CD8-positive, alpha-beta memory T cell (primary cell): ENCODE results near the gene RPL6. TPM values are rescaled to one million over a fixed set of nuclear protein-coding genes. Genes with fewer than 3 reads are reported as not detected.

Experiments used
- CTCF ChIA-PET: fragments of 350-600 bp; sonication (Branson Sonifier 250); formaldehyde crosslinking; loops from one replicate; lab custom pipeline; 2021; ENCODE audit warnings: antibody characterized with exemption; lab: Charles Lee
- POLR2A ChIA-PET: fragments of 350-600 bp; sonication (Branson Sonifier 250); formaldehyde crosslinking; loops from one replicate; lab custom pipeline; 2021; ENCODE audit warnings: antibody characterized with exemption; lab: Charles Lee
- DNase-seq, 5 donors: peaks; one replicate each; pipeline versions ENCODE4 v3.0.0 to v3.0.0-alpha.2; 2020 to 2022; ENCODE audit warnings: mixed read lengths in 1 of 5
- H3K27ac ChIP-seq: one replicate; pipeline ENCODE4 v1.7.0; 2013; ENCODE audit warnings: low read depth, mild to moderate bottlenecking, low read length, moderate library complexity
- H3K27me3 ChIP-seq: 2 replicates; pipeline ENCODE4 v1.7.0; 2013; ENCODE audit warnings: low read length, mild to moderate bottlenecking; ENCODE audit not compliant: insufficient read depth, poor library complexity, severe bottlenecking
- H3K36me3 ChIP-seq: 2 replicates; pipeline ENCODE4 v1.7.0; 2013; ENCODE audit warnings: mild to moderate bottlenecking, low read length, moderate library complexity; ENCODE audit not compliant: insufficient read depth
- H3K4me1 ChIP-seq: 2 replicates; pipeline ENCODE4 v1.7.0; 2013; ENCODE audit warnings: mild to moderate bottlenecking, low read length, moderate library complexity; ENCODE audit not compliant: insufficient read depth
- H3K4me3 ChIP-seq: 2 replicates; pipeline ENCODE4 v1.7.0; 2013; ENCODE audit warnings: mild to moderate bottlenecking, low read length
- H3K9me3 ChIP-seq: 2 replicates; pipeline ENCODE4 v1.7.0; 2013; ENCODE audit warnings: mild to moderate bottlenecking, low read length
- H3K27ac Mint-ChIP-seq, 8 donors: one replicate each; pipeline ENCODE4 v1.8.0; 2020 to 2021; ENCODE audit warnings: mixed read lengths in 8 of 8, mild to moderate bottlenecking in 6 of 8, inconsistent platforms in 3 of 8, moderate library complexity in 3 of 8
- H3K27me3 Mint-ChIP-seq, 2 donors: one replicate each; pipeline ENCODE4 v1.8.0; 2020 to 2021; ENCODE audit warnings: mixed read lengths in 2 of 2, mild to moderate bottlenecking in 1 of 2, moderate library complexity in 1 of 2
- H3K36me3 Mint-ChIP-seq, 3 donors: one replicate each; pipeline ENCODE4 v1.8.0; 2020 to 2021; ENCODE audit warnings: mixed read lengths in 3 of 3, inconsistent platforms in 1 of 3, mild to moderate bottlenecking in 1 of 3
- H3K4me1 Mint-ChIP-seq, 3 donors: one replicate each; pipeline ENCODE4 v1.8.0; 2020 to 2021; ENCODE audit warnings: mixed read lengths in 3 of 3, inconsistent platforms in 1 of 3, mild to moderate bottlenecking in 1 of 3
- H3K4me3 Mint-ChIP-seq, 7 donors: one replicate each; pipeline ENCODE4 v1.8.0; 2020 to 2021; ENCODE audit warnings: mixed read lengths in 7 of 7, mild to moderate bottlenecking in 6 of 7, moderate library complexity in 4 of 7, inconsistent platforms in 2 of 7
- H3K9me3 Mint-ChIP-seq, 5 donors: one replicate each; pipeline ENCODE4 v1.8.0; 2020 to 2022; ENCODE audit warnings: mixed read lengths in 5 of 5, mild to moderate bottlenecking in 3 of 5, moderate library complexity in 2 of 5, inconsistent platforms in 1 of 5
- polyA plus RNA-seq: library from polyadenylated mRNA; unstranded; fragments of 300-500 nt; fragmentation: Illumina TruSeq; gene quantifications from one replicate; pipeline ENCODE4 v1.2.3, GENCODE V29; 2021
- total RNA-seq, 2 experiments: library from RNA; stranded (reverse); gene quantifications; one replicate each; pipeline ENCODE4 v1.2.3, GENCODE V29; 2021

The RPL6 gene
- total and polyA plus RNA-seq, 3 experiments from 2014 or later: 609 to 2,019 (median 1,957) TPM

DNA sequence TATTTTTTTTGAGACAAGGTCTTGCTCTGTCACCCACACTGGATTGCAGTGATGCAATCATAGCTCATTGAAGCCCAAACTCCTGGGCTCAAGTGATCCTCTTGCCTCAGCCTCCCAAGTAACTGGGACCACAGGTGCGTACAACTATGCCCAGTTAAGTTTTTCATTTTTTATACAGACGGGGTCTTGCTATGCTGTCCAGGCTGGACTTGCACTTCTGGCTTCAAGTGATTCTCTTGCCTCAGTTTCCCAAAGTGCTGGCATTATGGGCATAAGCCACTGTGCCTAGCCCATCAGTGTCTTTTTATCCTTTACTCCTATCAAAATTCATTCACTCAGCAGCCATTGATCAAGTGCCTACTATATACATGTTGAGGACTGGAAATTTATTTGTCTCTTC, 18.4 kb upstream of the RPL6 start:
- Mint-ChIP-seq H3K4me3 (no peak overlapping the region), H3K27me3 (no peaks in the 10 kb centered on the region), H3K27ac (peak overlapping the region in 1 of 8 donors; percentile 36), H3K36me3 (peaks cover 0 to 19% (median 4%) of the 10 kb centered on the region in 3 donors), H3K9me3 (no peaks in the 10 kb centered on the region), H3K4me1 (peaks cover 38 to 62% (median 56%) of the 10 kb centered on the region in 3 donors)
- CTCF ChIA-PET: no interaction called here
- Histone ChIP-seq H3K4me1 (no peaks in the 10 kb centered on the region), H3K27ac (no peak overlapping the region), H3K4me3 (no peak overlapping the region), H3K36me3 (no peaks in the 10 kb centered on the region), H3K9me3 (no peaks in the 10 kb centered on the region), H3K27me3 (no peaks in the 10 kb centered on the region)
- POLR2A ChIA-PET: interaction anchor here (0.6 kb wide), 1 partner anchor 16 kb away, joined by 3 read pairs; no protein-coding TSS in a partner anchor
- no peak for DNase-seq

DNA sequence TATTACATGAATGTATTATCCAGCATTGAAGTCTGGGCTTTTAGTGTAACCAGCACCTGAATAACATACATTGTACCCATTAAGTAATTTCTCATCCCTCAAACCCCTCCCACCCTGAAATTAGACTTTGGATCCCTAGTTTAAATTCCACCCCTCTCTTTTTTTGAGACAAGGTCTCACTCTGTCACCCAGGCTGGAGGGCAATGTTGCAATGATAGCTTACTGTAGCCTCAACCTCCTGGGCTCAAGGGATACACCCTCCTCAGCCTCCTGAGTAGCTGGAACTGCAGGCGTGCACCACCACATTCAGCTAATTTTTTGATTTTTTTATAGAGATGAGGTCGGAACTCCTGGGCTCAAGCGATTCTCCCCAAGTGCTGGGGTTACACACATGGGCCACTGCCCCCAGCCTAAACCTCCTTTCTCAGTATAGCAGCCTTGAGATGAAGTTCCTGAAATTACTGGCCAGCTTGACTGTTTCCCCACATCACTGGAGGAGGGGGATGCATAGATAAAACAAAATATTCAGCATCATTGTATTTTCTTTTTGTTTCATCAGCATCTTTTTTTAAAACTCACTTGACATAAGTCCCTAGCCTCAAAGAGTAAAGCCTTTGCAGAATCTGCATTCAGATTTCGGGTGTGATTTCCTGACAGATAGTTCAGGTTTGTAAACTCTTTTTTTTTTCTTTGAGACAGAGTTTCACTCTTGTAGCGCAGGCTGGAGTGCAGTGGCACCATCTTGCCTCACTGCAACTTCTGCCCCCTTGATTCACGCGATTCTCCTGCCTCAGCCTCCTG, 16.4 kb upstream of the RPL6 start:
- no peak overlapping the region for H3K4me3 Mint-ChIP-seq
- Histone ChIP-seq H3K4me3 (no peak overlapping the region), H3K9me3 (no peaks in the 10 kb centered on the region), H3K27ac (no peak overlapping the region), H3K36me3 (no peaks in the 10 kb centered on the region), H3K4me1 (peaks cover 11% of the 10 kb centered on the region), H3K27me3 (no peaks in the 10 kb centered on the region)
- H3K9me3 Mint-ChIP-seq: no peaks in the 10 kb centered on the region
- H3K36me3 Mint-ChIP-seq: peaks cover 0 to 14% (median 3%) of the 10 kb centered on the region in 3 donors
- no peak for DNase-seq
- CTCF ChIA-PET: no interaction called here
- peak overlapping the region in 2 of 8 donors; percentile 61 to 87 for H3K27ac Mint-ChIP-seq
- peaks cover 43 to 67% (median 61%) of the 10 kb centered on the region in 3 donors for H3K4me1 Mint-ChIP-seq
- H3K27me3 Mint-ChIP-seq: no peaks in the 10 kb centered on the region
- POLR2A ChIA-PET: interaction anchor here (0.6 kb wide), 1 partner anchor 1623 kb away, joined by 3 read pairs; no protein-coding TSS in a partner anchor

DNA sequence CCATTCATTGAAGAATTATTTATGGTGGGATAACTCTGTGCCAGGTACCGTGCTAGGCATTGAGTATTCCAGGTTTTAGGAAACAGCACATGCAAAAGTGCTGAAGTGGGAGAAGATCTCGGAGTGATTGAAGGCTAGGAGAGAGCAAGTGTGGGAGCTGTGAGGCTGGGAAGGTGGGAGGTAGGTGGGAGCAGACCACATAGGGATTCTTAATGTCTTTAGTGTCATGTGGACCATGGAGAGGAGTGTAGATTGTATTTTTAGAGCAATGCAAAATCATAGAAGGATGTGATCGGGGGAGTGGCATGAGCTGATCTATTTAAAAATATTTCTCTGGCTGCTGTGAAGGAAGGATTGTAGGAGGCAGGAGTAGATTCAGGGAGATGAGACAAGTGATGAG, 14.7 kb upstream of the RPL6 start:
- H3K27ac Mint-ChIP-seq: peak overlapping the region in 4 of 8 donors; percentile 15 to 72 (median 30)
- DNase-seq: no peak
- no peaks in the 10 kb centered on the region for H3K9me3 Mint-ChIP-seq
- peak overlapping the region in 1 of 7 donors; percentile 1 for H3K4me3 Mint-ChIP-seq
- CTCF ChIA-PET: no interaction called here
- Histone ChIP-seq H3K9me3 (no peaks in the 10 kb centered on the region), H3K36me3 (no peaks in the 10 kb centered on the region), H3K4me1 (peaks cover 26% of the 10 kb centered on the region), H3K4me3 (no peak overlapping the region), H3K27me3 (no peaks in the 10 kb centered on the region), H3K27ac (no peak overlapping the region)
- H3K27me3 Mint-ChIP-seq: no peaks in the 10 kb centered on the region
- POLR2A ChIA-PET: no interaction called here
- peaks cover 0 to 16% (median 3%) of the 10 kb centered on the region in 3 donors for H3K36me3 Mint-ChIP-seq
- peaks cover 53 to 75% (median 70%) of the 10 kb centered on the region in 3 donors for H3K4me1 Mint-ChIP-seq

DNA sequence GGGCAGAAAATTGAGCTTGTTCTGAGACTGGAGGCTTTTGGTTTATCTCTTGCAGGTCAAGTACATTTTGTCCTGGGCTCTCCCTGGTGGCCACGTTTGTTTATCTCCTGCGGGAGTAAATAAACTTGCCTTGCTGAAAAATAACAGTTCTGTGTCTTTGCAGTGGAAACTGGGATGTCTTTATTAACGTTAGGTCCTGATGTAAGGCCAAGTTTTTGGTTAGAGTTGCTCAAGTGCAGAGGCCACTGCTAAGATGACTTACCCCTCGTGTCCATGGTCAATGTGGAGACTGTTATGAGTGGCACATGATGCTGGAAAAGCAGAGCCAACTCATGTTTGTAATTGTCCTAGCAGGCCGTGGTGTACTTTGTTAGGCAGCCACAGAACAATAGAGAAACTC, 13.1 kb upstream of the RPL6 start:
- POLR2A ChIA-PET: no interaction called here
- Mint-ChIP-seq H3K27ac (peak overlapping the region in 5 of 8 donors; percentile 8 to 64 (median 50)), H3K4me1 (peaks cover 52 to 73% (median 66%) of the 10 kb centered on the region in 3 donors), H3K4me3 (peak overlapping the region in 1 of 7 donors; percentile 24), H3K36me3 (peaks cover 0 to 19% (median 0%) of the 10 kb centered on the region in 3 donors), H3K9me3 (no peaks in the 10 kb centered on the region), H3K27me3 (peaks cover 0 to 2% of the 10 kb centered on the region in 2 donors)
- H3K4me1 ChIP-seq: peaks cover 26% of the 10 kb centered on the region
- H3K27ac ChIP-seq: no peak overlapping the region
- no peaks in the 10 kb centered on the region for H3K36me3 ChIP-seq
- H3K9me3 ChIP-seq: no peaks in the 10 kb centered on the region
- no peaks in the 10 kb centered on the region for H3K27me3 ChIP-seq
- DNase-seq: no peak
- CTCF ChIA-PET: interaction anchor here (1.2 kb wide), 1 partner anchor 893 kb away, joined by 3 read pairs; no protein-coding TSS in a partner anchor
- H3K4me3 ChIP-seq: no peak overlapping the region

DNA sequence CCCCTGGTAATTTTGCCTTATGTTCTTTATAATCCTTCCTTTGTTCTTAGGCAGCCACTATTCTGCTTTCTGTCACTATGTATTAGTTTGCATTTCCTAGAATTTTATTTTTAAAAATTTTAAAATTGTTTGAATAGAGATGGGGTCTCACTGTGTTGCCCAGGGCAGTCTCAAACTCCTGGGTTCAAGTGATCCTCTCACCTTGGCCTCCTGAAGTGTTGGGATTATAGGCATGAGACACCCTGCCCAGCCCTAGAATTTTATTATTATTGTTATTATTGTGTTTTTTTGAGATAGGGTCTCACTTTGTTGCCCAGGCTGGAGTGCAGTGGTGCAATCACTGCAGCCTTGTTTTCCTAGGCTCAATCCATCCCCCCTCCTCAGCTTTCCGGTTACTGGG, 12.0 kb upstream of the RPL6 start:
- H3K4me1 Mint-ChIP-seq: peaks cover 50 to 73% (median 66%) of the 10 kb centered on the region in 3 donors
- POLR2A ChIA-PET: no interaction called here

DNA sequence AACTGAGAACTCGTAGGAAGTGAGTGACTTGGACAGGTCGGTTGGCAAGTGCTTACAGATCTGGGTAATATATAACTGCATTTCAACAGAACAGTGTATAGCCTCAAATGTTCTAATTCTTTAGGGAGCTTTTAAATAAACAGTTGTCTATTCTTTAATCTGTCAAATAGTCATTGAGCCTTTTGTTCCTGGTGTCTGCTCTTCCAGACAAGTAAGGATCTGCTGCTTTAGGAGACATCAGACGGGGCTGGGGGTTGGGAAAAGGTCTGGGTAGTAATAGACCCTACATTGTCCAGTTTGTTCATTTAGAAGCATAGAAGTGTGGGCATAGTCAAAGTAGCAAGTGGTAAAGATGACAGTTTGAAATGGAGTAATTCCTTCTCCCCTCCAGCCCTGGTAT, 11.3 kb upstream of the RPL6 start:
- CTCF ChIA-PET: no interaction called here
- peaks cover 26% of the 10 kb centered on the region for H3K4me1 ChIP-seq
- peaks cover 0 to 19% (median 0%) of the 10 kb centered on the region in 3 donors for H3K36me3 Mint-ChIP-seq

More for the DNA sequence above, 12.0 kb upstream of the RPL6 start:
- CTCF ChIA-PET: no interaction called here
- no peak for DNase-seq
- Histone ChIP-seq H3K4me3 (no peak overlapping the region), H3K27ac (no peak overlapping the region), H3K36me3 (no peaks in the 10 kb centered on the region), H3K27me3 (no peaks in the 10 kb centered on the region), H3K9me3 (no peaks in the 10 kb centered on the region), H3K4me1 (peaks cover 26% of the 10 kb centered on the region)
- H3K36me3 Mint-ChIP-seq: peaks cover 0 to 21% (median 0%) of the 10 kb centered on the region in 3 donors
- peak overlapping the region in 1 of 8 donors; percentile 99 for H3K27ac Mint-ChIP-seq
- peaks cover 0 to 2% of the 10 kb centered on the region in 2 donors for H3K27me3 Mint-ChIP-seq
- H3K4me3 Mint-ChIP-seq: peak overlapping the region in 2 of 7 donors; percentile 72 to 98
- no peaks in the 10 kb centered on the region for H3K9me3 Mint-ChIP-seq

DNA sequence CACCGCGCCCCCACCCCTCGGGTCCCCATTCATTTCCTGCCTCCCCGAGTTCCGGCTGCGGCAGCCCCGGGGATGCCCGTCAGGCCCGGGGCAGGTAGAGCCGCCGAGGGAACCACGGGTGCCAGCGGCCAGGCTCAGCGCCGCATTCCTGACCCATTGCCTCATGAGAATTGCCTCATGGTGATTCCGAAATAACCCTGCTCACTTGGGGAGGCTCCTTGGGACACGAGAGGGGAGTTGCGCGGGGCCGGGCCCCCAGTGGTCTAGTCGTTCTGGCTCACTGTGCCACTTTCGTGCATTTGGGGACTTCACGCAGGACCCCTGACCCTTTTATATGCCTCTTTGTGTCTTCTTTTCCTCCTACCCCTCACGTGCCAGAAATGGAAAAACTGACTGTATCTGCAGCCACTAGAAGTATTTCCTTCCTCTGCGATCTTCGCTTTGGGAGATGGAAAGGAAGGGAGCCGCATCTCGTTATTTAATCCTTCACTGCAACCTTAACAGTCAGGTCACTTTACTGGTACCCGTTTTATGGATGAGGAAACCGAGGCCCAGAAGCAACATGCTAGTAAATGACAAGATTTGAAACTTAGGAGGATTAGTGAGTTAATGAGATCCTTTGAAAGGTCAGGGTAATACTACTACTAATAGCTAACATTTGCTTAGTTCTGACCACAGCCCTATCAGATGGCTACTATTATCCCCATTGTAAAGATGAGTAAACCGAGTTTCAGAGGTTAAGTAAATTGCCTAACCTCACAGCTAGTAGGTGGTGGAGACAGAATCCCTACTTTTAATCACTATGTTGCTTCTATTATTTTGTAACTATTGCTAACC, 10.1 kb upstream of the RPL6 start:
- ChIA-PET POLR2A (no interaction called here), CTCF (no interaction called here)
- Histone ChIP-seq H3K4me3 (peak overlapping the region; percentile 100), H3K36me3 (no peaks in the 10 kb centered on the region), H3K27me3 (no peaks in the 10 kb centered on the region), H3K4me1 (peaks cover 26% of the 10 kb centered on the region), H3K27ac (peak overlapping the region; percentile 96), H3K9me3 (no peaks in the 10 kb centered on the region)
- peak overlapping the region; percentile 92 to 99 (median 96) for H3K27ac Mint-ChIP-seq
- H3K36me3 Mint-ChIP-seq: peaks cover 0 to 18% (median 0%) of the 10 kb centered on the region in 3 donors
- H3K4me1 Mint-ChIP-seq: peaks cover 43 to 59% (median 52%) of the 10 kb centered on the region in 3 donors
- no peaks in the 10 kb centered on the region for H3K9me3 Mint-ChIP-seq
- DNase-seq: peak in 1 of 5 donors; percentile 71
- peak overlapping the region; percentile 91 to 98 (median 94) for H3K4me3 Mint-ChIP-seq
- peaks cover 0 to 2% of the 10 kb centered on the region in 2 donors for H3K27me3 Mint-ChIP-seq

More for the DNA sequence above, 11.3 kb upstream of the RPL6 start:
- H3K4me3 ChIP-seq: no peak overlapping the region
- POLR2A ChIA-PET: no interaction called here
- H3K36me3 ChIP-seq: no peaks in the 10 kb centered on the region
- H3K9me3 ChIP-seq: no peaks in the 10 kb centered on the region
- Mint-ChIP-seq H3K27me3 (peaks cover 0 to 2% of the 10 kb centered on the region in 2 donors), H3K27ac (peak overlapping the region in 7 of 8 donors; percentile 28 to 99 (median 55)), H3K9me3 (no peaks in the 10 kb centered on the region), H3K4me1 (peaks cover 48 to 70% (median 62%) of the 10 kb centered on the region in 3 donors), H3K4me3 (peak overlapping the region; percentile 72 to 98 (median 93))
- H3K27ac ChIP-seq: no peak overlapping the region
- no peak for DNase-seq
- H3K27me3 ChIP-seq: no peaks in the 10 kb centered on the region
